K562 (cell line): ENCODE measurements around the gene PTGES3. TPM values are rescaled to one million over a fixed set of nuclear protein-coding genes. Genes with fewer than 3 reads are reported as not detected.

ENCODE experiments used
- ATF2 ChIP-seq: sonication (generic); formaldehyde crosslinking; IDR thresholded peaks from 2 replicates; pipeline ENCODE4 v1.8.1; 2022; ENCODE audit warnings: missing genetic modification reagents
- BRCA1 ChIP-seq, 2 experiments: fragments of 450-650 bp in 1 of 2; sonication (generic) in 1 of 2; formaldehyde crosslinking in 1 of 2; IDR thresholded peaks; 2 replicates each; pipeline versions ENCODE4 v1.5.0 to v1.6.1; 2017 to 2020; ENCODE audit warnings: mild to moderate bottlenecking in 1 of 2, missing genetic modification reagents in 1 of 2
- GATA2 ChIP-seq: sonication (generic); formaldehyde crosslinking; IDR thresholded peaks from 2 replicates; pipeline ENCODE4 v1.4.0; 2020; ENCODE audit warnings: mild to moderate bottlenecking, missing genetic modification reagents
- MAFK ChIP-seq: IDR thresholded peaks from 2 replicates; pipeline ENCODE4 v1.6.1; 2011; ENCODE audit warnings: low read length, improper control_type of control experiment
- MXD1 ChIP-seq: fragments of 250-450 bp; sonication (Bioruptor Pico); IDR thresholded peaks from 2 replicates; pipeline ENCODE4 v1.8.0; 2021; ENCODE audit warnings: borderline replicate concordance, mild to moderate bottlenecking, moderate library complexity; ENCODE audit not compliant: poor library complexity, severe bottlenecking
- NBN ChIP-seq: fragments of 450-650 bp; IDR thresholded peaks from 2 replicates; pipeline ENCODE4 v1.6.1; 2016; ENCODE audit warnings: low read depth, mild to moderate bottlenecking
- NFRKB ChIP-seq: fragments of 450-650 bp; IDR thresholded peaks from 2 replicates; pipeline ENCODE4 v1.6.1; 2016; ENCODE audit warnings: low read depth
- POLR2G ChIP-seq: fragments of 200-400 bp; formaldehyde crosslinking; IDR thresholded peaks from 2 replicates; pipeline ENCODE4 v1.6.1; 2017; ENCODE audit warnings: low read depth, mild to moderate bottlenecking, antibody characterized with exemption, low read length, moderate library complexity
- PPARD ChIP-seq: fragments of 250-450 bp; sonication (Bioruptor Pico); IDR thresholded peaks from 2 replicates; pipeline ENCODE4 v1.8.0; 2022; ENCODE audit warnings: inconsistent platforms, mild to moderate bottlenecking, moderate library complexity
- RBM15 ChIP-seq: fragments of 200-400 bp; formaldehyde crosslinking; IDR thresholded peaks from 2 replicates; pipeline ENCODE4 v1.6.1; 2018; ENCODE audit warnings: mild to moderate bottlenecking, low read length, moderate library complexity; ENCODE audit not compliant: insufficient read depth
- SIX5 ChIP-seq, 2 experiments: IDR thresholded peaks; 2 replicates each; pipeline ENCODE4 v1.6.1; 2011; ENCODE audit warnings: low read length in 2 of 2, borderline replicate concordance in 1 of 2, low read depth in 1 of 2, mild to moderate bottlenecking in 1 of 2, moderate library complexity in 1 of 2; ENCODE audit not compliant: insufficient read depth in 1 of 2
- SMAD3 ChIP-seq: fragments of 450-650 bp; formaldehyde crosslinking; conservative IDR thresholded peaks from 2 replicates; pipeline ENCODE4 v1.4.0; 2020; ENCODE audit warnings: mild to moderate bottlenecking
- XRCC4 ChIP-seq: IDR thresholded peaks from one replicate; pipeline ENCODE4 v1.6.1; 2011; ENCODE audit not compliant: insufficient read depth, insufficient read length; ENCODE audit errors: extremely low read depth
- ZBTB43 ChIP-seq: sonication (generic); formaldehyde crosslinking; IDR thresholded peaks from 2 replicates; pipeline ENCODE4 v1.8.0; 2023; ENCODE audit warnings: mild to moderate bottlenecking, missing genetic modification reagents
- ZC3H11A ChIP-seq: IDR thresholded peaks from 2 replicates; pipeline ENCODE4 v1.6.1; 2012; ENCODE audit warnings: low read depth, low read length, improper control_type of control experiment
- polyA plus RNA-seq, 8 experiments: library from polyadenylated mRNA; depleted of rRNA in 4 of 8; stranded (reverse) in 5 of 8; unstranded in 3 of 8; fragments of >200 nt; fragmentation: Nextera tagmentation in 2 of 8; fragmentation: Illumina TruSeq in 1 of 8; extraction: Ambion mirVana in 2 of 8; extraction: Trizol in 1 of 8; gene quantifications; 2 replicates each; pipeline versions ENCODE4 v1.2.1 to v1.2.3, GENCODE V29; 2011 to 2014; ENCODE audit warnings: inconsistent platforms in 1 of 8, missing spikeins in 1 of 8
- total RNA-seq, 7 experiments: library from RNA; depleted of rRNA in 6 of 7; stranded (reverse); fragments of >200 nt in 6 of 7; fragmentation: Illumina TruSeq in 2 of 7; extraction: Trizol in 2 of 7; gene quantifications; 2 replicates each; pipeline versions ENCODE4 v1.2.1 to v1.2.3, GENCODE V29; 2011 to 2021; ENCODE audit warnings: low replicate concordance in 1 of 7
- TF ChIP-seq, protein P1 (sequence below): fragments of 250-450 bp; sonication (Bioruptor Pico); IDR thresholded peaks from 2 replicates; pipeline ENCODE4 v1.5.0; 2021
- TF ChIP-seq, protein P2 (sequence below): fragments of 450-650 bp; conservative IDR thresholded peaks from 2 replicates; pipeline ENCODE4 v1.6.1; 2016; ENCODE audit warnings: missing genetic modification characterization, low read depth, mild to moderate bottlenecking, missing compliant biosample characterization, moderate library complexity
- TF ChIP-seq, protein P3 (sequence below): fragments of 250-450 bp; sonication (Bioruptor Pico); IDR thresholded peaks from 2 replicates; pipeline ENCODE4 v1.9.0; 2021; ENCODE audit warnings: mild to moderate bottlenecking, inconsistent platforms

The PTGES3 gene
- total and polyA plus RNA-seq, 9 of the 15 experiments (the other 6 are each of a cell fraction or from before 2014, with no cell fraction given), result 163 to 501 (median 213) TPM

DNA sequence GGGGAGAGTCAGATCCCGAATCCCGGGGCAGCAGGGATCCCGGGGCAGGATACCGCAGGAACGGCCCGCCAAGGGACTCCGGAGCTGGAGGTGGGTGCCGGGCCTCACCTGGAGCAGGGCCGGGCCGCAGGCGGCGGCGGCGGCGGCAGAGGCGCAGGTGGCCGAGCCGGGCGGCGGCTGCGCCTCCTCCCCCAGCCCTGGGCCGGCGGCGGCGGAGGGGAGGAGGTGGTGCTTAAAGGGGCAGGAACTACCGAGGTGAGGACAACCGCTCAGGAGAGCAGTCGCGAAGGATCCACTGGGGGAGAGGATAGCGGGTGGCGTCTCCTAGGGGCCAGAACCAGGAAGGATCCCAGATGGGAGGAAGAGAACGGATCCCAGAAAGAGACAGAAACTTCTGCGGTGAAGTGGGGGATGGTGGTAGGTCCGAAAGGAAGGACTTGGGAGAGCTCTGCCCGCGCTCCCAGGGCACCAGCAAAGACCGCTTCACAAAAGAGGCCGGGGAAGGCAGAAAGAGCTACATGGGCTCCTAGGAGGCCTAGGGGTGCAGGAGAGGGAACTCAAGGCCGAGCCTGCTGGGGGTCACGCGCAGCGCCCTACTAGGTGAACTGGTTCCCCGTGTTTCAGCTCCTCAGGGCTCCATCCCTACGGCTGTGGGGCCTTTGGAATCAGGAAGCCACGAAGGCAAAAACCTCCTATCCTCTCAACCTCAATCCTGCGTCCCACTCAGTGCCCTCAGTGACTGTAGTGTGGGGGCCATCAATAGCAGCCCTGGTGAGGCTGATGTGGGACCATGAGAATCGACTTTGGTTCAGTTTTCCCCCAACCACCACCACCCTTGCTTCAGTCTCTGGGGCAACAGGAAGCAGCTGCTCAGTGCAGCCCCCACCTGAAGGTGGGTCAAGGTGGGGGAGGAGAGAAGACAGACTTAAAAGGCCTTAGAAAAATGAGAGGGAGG, 53.0 kb downstream of the PTGES3 start (continued):
- TF ChIP-seq, protein P1, sequence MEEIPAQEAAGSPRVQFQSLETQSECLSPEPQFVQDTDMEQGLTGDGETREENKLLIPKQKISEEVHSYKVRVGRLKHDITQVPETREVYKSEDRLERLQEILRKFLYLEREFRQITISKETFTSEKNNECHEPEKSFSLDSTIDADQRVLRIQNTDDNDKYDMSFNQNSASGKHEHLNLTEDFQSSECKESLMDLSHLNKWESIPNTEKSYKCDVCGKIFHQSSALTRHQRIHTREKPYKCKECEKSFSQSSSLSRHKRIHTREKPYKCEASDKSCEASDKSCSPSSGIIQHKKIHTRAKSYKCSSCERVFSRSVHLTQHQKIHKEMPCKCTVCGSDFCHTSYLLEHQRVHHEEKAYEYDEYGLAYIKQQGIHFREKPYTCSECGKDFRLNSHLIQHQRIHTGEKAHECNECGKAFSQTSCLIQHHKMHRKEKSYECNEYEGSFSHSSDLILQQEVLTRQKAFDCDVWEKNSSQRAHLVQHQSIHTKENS (CRISPR knock-in tag), result no peak
- TF ChIP-seq NBN (peak; percentile 79), BRCA1 (IDR thresholded peaks at IDR 0.05) (no peak), BRCA1 (CRISPR knock-in tag; IDR thresholded peaks at IDR 0.05) (no peak), ATF2 (CRISPR knock-in tag) (no peak), PPARD (CRISPR knock-in tag) (no peak), POLR2G (peak; percentile 69), MAFK (no peak), RBM15 (no peak), SIX5 (IDR thresholded peaks at IDR 0.05; ENCODE audit: borderline replicate concordance in 1 of 2, insufficient read depth in 1 of 2, low read depth in 1 of 2, low read length in 2 of 2) (no peak), SMAD3 (no peak), GATA2 (no peak), NFRKB (no peak), MXD1 (CRISPR knock-in tag) (no peak), ZC3H11A (no peak), ZBTB43 (CRISPR knock-in tag) (no peak), XRCC4 (no peak)
- TF ChIP-seq, protein P2, sequence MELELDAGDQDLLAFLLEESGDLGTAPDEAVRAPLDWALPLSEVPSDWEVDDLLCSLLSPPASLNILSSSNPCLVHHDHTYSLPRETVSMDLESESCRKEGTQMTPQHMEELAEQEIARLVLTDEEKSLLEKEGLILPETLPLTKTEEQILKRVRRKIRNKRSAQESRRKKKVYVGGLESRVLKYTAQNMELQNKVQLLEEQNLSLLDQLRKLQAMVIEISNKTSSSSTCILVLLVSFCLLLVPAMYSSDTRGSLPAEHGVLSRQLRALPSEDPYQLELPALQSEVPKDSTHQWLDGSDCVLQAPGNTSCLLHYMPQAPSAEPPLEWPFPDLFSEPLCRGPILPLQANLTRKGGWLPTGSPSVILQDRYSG, result no peak
- TF ChIP-seq, protein P3, sequence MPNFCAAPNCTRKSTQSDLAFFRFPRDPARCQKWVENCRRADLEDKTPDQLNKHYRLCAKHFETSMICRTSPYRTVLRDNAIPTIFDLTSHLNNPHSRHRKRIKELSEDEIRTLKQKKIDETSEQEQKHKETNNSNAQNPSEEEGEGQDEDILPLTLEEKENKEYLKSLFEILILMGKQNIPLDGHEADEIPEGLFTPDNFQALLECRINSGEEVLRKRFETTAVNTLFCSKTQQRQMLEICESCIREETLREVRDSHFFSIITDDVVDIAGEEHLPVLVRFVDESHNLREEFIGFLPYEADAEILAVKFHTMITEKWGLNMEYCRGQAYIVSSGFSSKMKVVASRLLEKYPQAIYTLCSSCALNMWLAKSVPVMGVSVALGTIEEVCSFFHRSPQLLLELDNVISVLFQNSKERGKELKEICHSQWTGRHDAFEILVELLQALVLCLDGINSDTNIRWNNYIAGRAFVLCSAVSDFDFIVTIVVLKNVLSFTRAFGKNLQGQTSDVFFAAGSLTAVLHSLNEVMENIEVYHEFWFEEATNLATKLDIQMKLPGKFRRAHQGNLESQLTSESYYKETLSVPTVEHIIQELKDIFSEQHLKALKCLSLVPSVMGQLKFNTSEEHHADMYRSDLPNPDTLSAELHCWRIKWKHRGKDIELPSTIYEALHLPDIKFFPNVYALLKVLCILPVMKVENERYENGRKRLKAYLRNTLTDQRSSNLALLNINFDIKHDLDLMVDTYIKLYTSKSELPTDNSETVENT (CRISPR knock-in tag), result no peak
